Thoracic aorta (tissue), 2 donors: Measurements from ENCODE around the gene GDPD1. TPM values are rescaled to one million over a fixed set of nuclear protein-coding genes. Genes with fewer than 3 reads are reported as not detected.
A peak's percentile ranks its signal among the peaks of the same experiment; 100 is the strongest.

Experiments
- ATAC-seq: fragments of 150-250 bp; one replicate; pipeline ENCODE4 v1.8.0; 2017; ENCODE audit warnings: low read depth; ENCODE audit not compliant: insufficient number of reproducible peaks, low FRiP score
- DNase-seq: peaks from one replicate; pipeline ENCODE4 v3.0.0-alpha.2; 2020; ENCODE audit warnings: low spot score
- H3K27ac ChIP-seq, 2 donors: fragments of 200-600 bp; sonication (generic); 1 replicate in 1 of 2; 2 replicates in 1 of 2; pipeline ENCODE4 v1.5.1; 2016; ENCODE audit warnings: mild to moderate bottlenecking in 2 of 2, moderate library complexity in 2 of 2
- H3K27me3 ChIP-seq: fragments of 200-600 bp; sonication (generic); replicated peaks from 2 replicates; pipeline ENCODE4 v1.6.0; 2016; ENCODE audit warnings: mild to moderate bottlenecking; ENCODE audit not compliant: insufficient read depth
- H3K36me3 ChIP-seq: fragments of 200-600 bp; sonication (generic); one replicate; pipeline ENCODE4 v1.5.1; 2016
- H3K4me1 ChIP-seq, 2 donors: fragments of 200-600 bp; sonication (generic); 1 replicate in 1 of 2; 2 replicates in 1 of 2; pipeline versions ENCODE4 v1.5.1 to v1.6.0; 2016; ENCODE audit warnings: low read depth in 2 of 2, mild to moderate bottlenecking in 1 of 2; ENCODE audit not compliant: control insufficient read depth in 1 of 2
- H3K4me3 ChIP-seq: fragments of 200-600 bp; sonication (generic); 2 replicates; pipeline ENCODE4 v1.5.1; 2016; ENCODE audit warnings: mild to moderate bottlenecking
- H3K9me3 ChIP-seq: fragments of 200-600 bp; sonication (generic); 2 replicates; pipeline ENCODE4 v1.5.1; 2016
- total RNA-seq, 2 donors: library from RNA; depleted of rRNA; stranded (reverse); fragments of >200 nt; gene quantifications; one replicate each; pipeline versions ENCODE4 v1.1.0 to v1.2.3, GENCODE V29; 2016
- TF ChIP-seq, protein P1 (sequence below): fragments of 200-600 bp; sonication (generic); IDR thresholded peaks from one replicate; pipeline ENCODE4 v1.5.1; 2019; ENCODE audit warnings: antibody characterized with exemption

Gene GDPD1
- total RNA-seq, 2 donors from 2014 or later, result 1.8 to 2.0 TPM

DNA sequence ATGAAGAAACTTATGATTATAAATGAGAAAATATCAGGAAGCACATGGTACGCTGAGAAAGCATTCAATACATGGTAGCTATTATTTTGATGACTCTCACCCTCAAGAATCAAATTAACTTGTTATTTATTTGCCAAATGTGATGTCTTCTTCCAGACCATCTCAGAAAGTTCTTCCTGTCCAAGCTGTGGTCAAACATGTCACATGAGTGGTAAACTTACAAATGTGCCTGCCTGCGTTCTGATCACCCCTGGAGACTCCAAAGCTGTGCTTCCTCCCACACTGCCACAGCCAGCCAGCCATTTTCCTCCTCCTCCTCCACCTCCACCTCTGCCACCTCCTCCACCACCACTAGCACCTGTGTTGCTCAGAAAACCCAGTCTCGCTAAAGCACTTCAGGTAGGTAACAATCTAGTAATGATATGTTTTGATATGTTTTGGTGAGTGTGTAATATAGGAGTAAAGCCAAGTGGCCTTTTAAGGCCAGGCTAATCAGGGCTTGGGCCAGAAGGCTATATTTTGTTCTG lies 26.9 kb upstream of the GDPD1 start:
- H3K4me1 ChIP-seq, result no peaks in the 10 kb centered on the region
- no peak overlapping the region for H3K4me3 ChIP-seq
- DNase-seq (no peak), ATAC-seq (no peak)
- no peaks in the 10 kb centered on the region for H3K9me3 ChIP-seq
- no peak overlapping the region for H3K27ac ChIP-seq
- TF ChIP-seq, protein P1, sequence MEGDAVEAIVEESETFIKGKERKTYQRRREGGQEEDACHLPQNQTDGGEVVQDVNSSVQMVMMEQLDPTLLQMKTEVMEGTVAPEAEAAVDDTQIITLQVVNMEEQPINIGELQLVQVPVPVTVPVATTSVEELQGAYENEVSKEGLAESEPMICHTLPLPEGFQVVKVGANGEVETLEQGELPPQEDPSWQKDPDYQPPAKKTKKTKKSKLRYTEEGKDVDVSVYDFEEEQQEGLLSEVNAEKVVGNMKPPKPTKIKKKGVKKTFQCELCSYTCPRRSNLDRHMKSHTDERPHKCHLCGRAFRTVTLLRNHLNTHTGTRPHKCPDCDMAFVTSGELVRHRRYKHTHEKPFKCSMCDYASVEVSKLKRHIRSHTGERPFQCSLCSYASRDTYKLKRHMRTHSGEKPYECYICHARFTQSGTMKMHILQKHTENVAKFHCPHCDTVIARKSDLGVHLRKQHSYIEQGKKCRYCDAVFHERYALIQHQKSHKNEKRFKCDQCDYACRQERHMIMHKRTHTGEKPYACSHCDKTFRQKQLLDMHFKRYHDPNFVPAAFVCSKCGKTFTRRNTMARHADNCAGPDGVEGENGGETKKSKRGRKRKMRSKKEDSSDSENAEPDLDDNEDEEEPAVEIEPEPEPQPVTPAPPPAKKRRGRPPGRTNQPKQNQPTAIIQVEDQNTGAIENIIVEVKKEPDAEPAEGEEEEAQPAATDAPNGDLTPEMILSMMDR, result no peak
- H3K27me3 ChIP-seq, result no peaks in the 10 kb centered on the region
- no peaks in the 10 kb centered on the region for H3K36me3 ChIP-seq

DNA sequence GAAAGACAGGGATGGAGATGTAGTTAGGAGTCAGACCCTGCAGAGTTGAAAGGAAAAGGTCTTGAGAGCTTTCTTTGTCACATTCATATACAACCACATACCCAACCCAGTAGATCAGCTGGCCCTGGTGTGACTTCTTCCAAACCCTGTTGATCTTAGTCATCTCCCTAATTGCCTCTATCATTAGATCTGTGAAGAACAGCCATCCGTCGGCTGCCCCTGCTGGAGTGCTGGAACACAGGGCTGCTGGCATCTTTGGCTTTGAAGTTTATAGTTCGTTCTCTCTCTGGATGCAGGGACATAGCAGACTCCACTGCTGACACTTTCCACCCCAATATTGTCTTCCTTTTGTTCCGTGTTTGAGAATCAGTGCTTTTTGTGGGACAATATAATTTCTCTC lies 20.9 kb upstream of the GDPD1 start:
- TF ChIP-seq, protein P1, result no peak
- ATAC-seq, result no peak
- Histone ChIP-seq H3K27ac (no peak overlapping the region), H3K4me3 (no peak overlapping the region), H3K4me1 (no peaks in the 10 kb centered on the region), H3K27me3 (no peaks in the 10 kb centered on the region), H3K36me3 (no peaks in the 10 kb centered on the region), H3K9me3 (no peaks in the 10 kb centered on the region)
- no peak for DNase-seq

DNA sequence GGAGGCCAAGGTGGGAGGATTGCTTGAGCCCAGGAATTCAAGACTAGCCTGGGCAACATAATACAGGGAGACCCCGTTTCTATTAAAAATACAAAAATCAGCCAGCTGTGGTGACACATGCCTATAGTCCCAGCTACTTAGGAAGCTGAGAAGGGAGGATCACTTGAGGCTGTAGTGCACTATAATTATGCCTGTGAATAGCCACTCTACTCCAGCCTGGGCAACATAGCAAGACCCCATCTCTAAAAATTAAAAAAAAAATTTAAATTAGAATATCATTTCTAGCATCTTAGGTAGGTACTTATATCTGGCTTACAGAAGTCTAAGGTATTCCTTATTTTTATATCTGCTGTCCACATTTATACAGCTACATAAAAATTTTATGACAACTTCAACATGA lies 18.0 kb upstream of the GDPD1 start:
- TF ChIP-seq, protein P1, result no peak
- Histone ChIP-seq H3K27ac (no peak overlapping the region), H3K9me3 (no peaks in the 10 kb centered on the region), H3K4me1 (no peaks in the 10 kb centered on the region), H3K4me3 (no peak overlapping the region), H3K27me3 (no peaks in the 10 kb centered on the region), H3K36me3 (no peaks in the 10 kb centered on the region)
- DNase-seq, result no peak
- ATAC-seq, result no peak

DNA sequence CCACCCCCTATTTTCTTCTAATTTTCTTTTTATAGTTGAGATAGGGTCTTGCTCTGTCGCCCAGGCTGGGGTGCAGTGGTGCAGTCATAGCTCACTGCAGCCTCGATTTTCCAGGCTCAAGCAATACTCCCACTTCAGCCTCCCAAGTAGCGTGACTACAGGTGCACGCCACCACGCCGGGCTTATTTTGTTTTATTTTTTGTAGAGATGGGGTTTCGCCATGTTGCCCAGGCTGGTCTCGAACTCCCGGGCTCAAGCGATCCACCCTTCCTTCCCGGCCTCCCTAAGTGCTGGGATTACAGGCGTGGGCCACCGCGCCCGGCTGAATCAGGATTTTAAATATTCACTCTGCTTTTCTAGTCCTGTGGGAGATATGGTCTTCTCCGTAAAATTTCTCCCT lies 941 bp upstream of the GDPD1 start:
- H3K9me3 ChIP-seq, result no peaks in the 10 kb centered on the region
- DNase-seq, result no peak
- H3K4me3 ChIP-seq, result no peak overlapping the region
- H3K27ac ChIP-seq, result no peak overlapping the region
- no peaks in the 10 kb centered on the region for H3K4me1 ChIP-seq
- TF ChIP-seq, protein P1, result no peak
- no peaks in the 10 kb centered on the region for H3K36me3 ChIP-seq
- no peak for ATAC-seq
- H3K27me3 ChIP-seq, result no peaks in the 10 kb centered on the region

DNA sequence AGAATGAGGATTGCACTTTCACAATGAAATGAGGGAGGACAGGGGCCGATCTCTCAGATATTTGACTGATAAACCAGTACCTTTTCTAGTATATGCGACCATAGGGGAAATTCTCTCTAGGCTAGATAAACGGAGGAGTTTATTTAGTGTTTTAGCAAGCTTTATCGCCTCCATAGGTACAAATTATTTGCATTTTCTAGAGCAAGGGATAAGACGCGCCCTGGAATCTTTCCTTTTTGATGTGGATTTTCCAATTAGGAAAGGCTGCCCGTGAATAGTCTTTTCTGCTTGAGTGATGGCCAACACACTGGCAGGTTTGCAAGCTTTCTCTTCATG lies 351 bp upstream of the GDPD1 start:
- DNase-seq, result no peak

More for the DNA sequence above, 351 bp upstream of the GDPD1 start:
- H3K27me3 ChIP-seq, result no peaks in the 10 kb centered on the region
- H3K4me1 ChIP-seq, result no peaks in the 10 kb centered on the region
- no peak overlapping the region for H3K27ac ChIP-seq
- H3K4me3 ChIP-seq, result peak overlapping the region; percentile 96
- no peak for ATAC-seq
- no peaks in the 10 kb centered on the region for H3K9me3 ChIP-seq
- TF ChIP-seq, protein P1, result no peak
- H3K36me3 ChIP-seq, result no peaks in the 10 kb centered on the region
